Mesodermal cell (in vitro differentiated cells): ENCODE data around the gene ITGA6.

ENCODE experiments used
- H3K27ac ChIP-seq: 2 replicates; pipeline ENCODE4 v1.7.0; 2013; ENCODE audit warnings: mild to moderate bottlenecking, low read depth, low read length, moderate library complexity; ENCODE audit not compliant: severe bottlenecking
- H3K36me3 ChIP-seq: 2 replicates; pipeline ENCODE4 v1.7.1; 2013; ENCODE audit warnings: mild to moderate bottlenecking, low read length, moderate library complexity; ENCODE audit not compliant: control insufficient read depth, insufficient read depth
- H3K4me1 ChIP-seq: one replicate; pipeline ENCODE4 v1.7.1; 2013; ENCODE audit warnings: mild to moderate bottlenecking, low read length; ENCODE audit not compliant: insufficient read depth, control insufficient read depth, poor library complexity, severe bottlenecking
- H3K4me3 ChIP-seq: 2 replicates; pipeline ENCODE4 v1.7.0; 2013; ENCODE audit warnings: low read length, control low read depth, mild to moderate bottlenecking; ENCODE audit not compliant: insufficient read depth, poor library complexity, severe bottlenecking; ENCODE audit errors: extremely low read depth
- H3K9me3 ChIP-seq: 2 replicates; pipeline ENCODE4 v1.7.1; 2013; ENCODE audit warnings: mild to moderate bottlenecking, low read length, moderate library complexity; ENCODE audit not compliant: control insufficient read depth
- WGBS, 2 experiments: methylation state at CpG; one replicate each; pipeline ENCODE4 v1.1.5; 2013; ENCODE audit warnings: missing lambda C conversion rate in 2 of 2; ENCODE audit not compliant: insufficient coverage in 2 of 2; 5-methylcytosine and 5-hydroxymethylcytosine counted together

Gene ITGA6

GRCh38 chr2:172431463-172431862 is 4.1 kb downstream of the ITGA6 start:
- Histone ChIP-seq H3K9me3 (no peaks in the 10 kb centered on the region), H3K4me3 (no peak overlapping the region), H3K4me1 (peaks cover 25% of the 10 kb centered on the region), H3K27ac (no peak overlapping the region), H3K36me3 (peaks cover 18% of the 10 kb centered on the region)
- 86 to 87% methylated on average over 4 of the region's 4 CpGs for WGBS, 2 experiments

- H3K4me1 ChIP-seq, result peaks cover 27% of the 10 kb centered on the region
- H3K9me3 ChIP-seq, result no peaks in the 10 kb centered on the region
- H3K4me3 ChIP-seq, result no peak overlapping the region
- WGBS, 2 experiments, result no CpG with 5 or more reads among the region's 2 CpGs
- no peak overlapping the region for H3K27ac ChIP-seq
- peaks cover 18% of the 10 kb centered on the region for H3K36me3 ChIP-seq
Observed at GRCh38 chr2:172431993-172432392, 4.6 kb downstream of the ITGA6 start.

- no peaks in the 10 kb centered on the region for H3K9me3 ChIP-seq
- H3K36me3 ChIP-seq, result peaks cover 18% of the 10 kb centered on the region
- H3K4me1 ChIP-seq, result peaks cover 30% of the 10 kb centered on the region
- no peak overlapping the region for H3K4me3 ChIP-seq
- H3K27ac ChIP-seq, result no peak overlapping the region
- WGBS, 2 experiments, result 94 to 97% methylated on average over 2 of the region's 3 CpGs
Observed at GRCh38 chr2:172433144-172433543, 5.8 kb downstream of the ITGA6 start.

GRCh38 chr2:172434821-172435605 is 7.6 kb downstream of the ITGA6 start:
- 100% methylated on average over 1 of the region's 5 CpGs for WGBS, 2 experiments
- H3K4me3 ChIP-seq, result no peak overlapping the region
- H3K9me3 ChIP-seq, result no peaks in the 10 kb centered on the region
- H3K4me1 ChIP-seq, result peaks cover 40% of the 10 kb centered on the region
- no peak overlapping the region for H3K27ac ChIP-seq
- H3K36me3 ChIP-seq, result peaks cover 18% of the 10 kb centered on the region

- Histone ChIP-seq H3K27ac (no peak overlapping the region), H3K4me1 (peaks cover 44% of the 10 kb centered on the region), H3K36me3 (peaks cover 18% of the 10 kb centered on the region), H3K9me3 (no peaks in the 10 kb centered on the region), H3K4me3 (no peak overlapping the region)
- 89 to 95% methylated on average over 2 to 3 of the region's 4 CpGs for WGBS, 2 experiments
Observed at GRCh38 chr2:172435606-172435911, 8.2 kb downstream of the ITGA6 start.

- Histone ChIP-seq H3K36me3 (peaks cover 18% of the 10 kb centered on the region), H3K4me1 (peaks cover 53% of the 10 kb centered on the region), H3K9me3 (no peaks in the 10 kb centered on the region), H3K27ac (no peak overlapping the region), H3K4me3 (no peak overlapping the region)
- WGBS, 2 experiments, result 83% methylated on average over 1 of the region's 1 CpG
Observed at GRCh38 chr2:172436889-172437288, 9.5 kb downstream of the ITGA6 start.

GRCh38 chr2:172437419-172438341 is 10.3 kb downstream of the ITGA6 start:
- Histone ChIP-seq H3K27ac (no peak overlapping the region), H3K4me1 (peaks cover 57% of the 10 kb centered on the region)

GRCh38 chr2:172438741-172439508 is 11.5 kb downstream of the ITGA6 start:
- WGBS, 2 experiments, result 87 to 96% methylated on average over 6 to 8 of the region's 8 CpGs
- Histone ChIP-seq H3K36me3 (peaks cover 17% of the 10 kb centered on the region), H3K9me3 (no peaks in the 10 kb centered on the region), H3K4me1 (peaks cover 62% of the 10 kb centered on the region), H3K27ac (no peak overlapping the region), H3K4me3 (no peak overlapping the region)

More at GRCh38 chr2:172437419-172438341, 10.3 kb downstream of the ITGA6 start:
- Histone ChIP-seq H3K9me3 (no peaks in the 10 kb centered on the region), H3K4me3 (no peak overlapping the region), H3K36me3 (peaks cover 11% of the 10 kb centered on the region)
- WGBS, 2 experiments, result 87% methylated on average over 5 to 6 of the region's 6 CpGs

GRCh38 chr2:172439509-172439860 is 12.1 kb downstream of the ITGA6 start:
- no peaks in the 10 kb centered on the region for H3K9me3 ChIP-seq
- H3K36me3 ChIP-seq, result peaks cover 19% of the 10 kb centered on the region
- no peak overlapping the region for H3K4me3 ChIP-seq
- peaks cover 62% of the 10 kb centered on the region for H3K4me1 ChIP-seq
- 100% methylated on average over 1 of the region's 2 CpGs; no CpG with 5 or more reads in 1 of the 2 experiments for WGBS, 2 experiments
- H3K27ac ChIP-seq, result no peak overlapping the region

- H3K9me3 ChIP-seq, result no peaks in the 10 kb centered on the region
- no peak overlapping the region for H3K4me3 ChIP-seq
- peaks cover 16% of the 10 kb centered on the region for H3K36me3 ChIP-seq
- H3K27ac ChIP-seq, result no peak overlapping the region
- WGBS, 2 experiments, result 80 to 83% methylated on average over 1 of the region's 1 CpG
- H3K4me1 ChIP-seq, result peaks cover 62% of the 10 kb centered on the region
Observed at GRCh38 chr2:172439911-172440310, 12.5 kb downstream of the ITGA6 start.
